GM21619 (cell line): ENCODE results near the gene PDXP.
"Not testable (repeated sequence)": the region's sequence is repeated elsewhere in the genome, so short reads cannot be mapped to it uniquely, and the experiment has no call there.

Source experiments
- ATAC-seq: cut with Tn5 transposase; IDR thresholded peaks from one replicate; pipeline ENCODE4 v1.9.1; 2021; ENCODE audit not compliant: unreplicated experiment

PDXP gene

GRCh38 chr22:37643225-37643847 lies 15.2 kb upstream of the PDXP start:
- no peak for ATAC-seq

GRCh38 chr22:37647317-37647716 lies 11.2 kb upstream of the PDXP start:
- ATAC-seq: no peak

GRCh38 chr22:37647928-37648327 lies 10.6 kb upstream of the PDXP start:
- ATAC-seq: no peak

- ATAC-seq: no peak
These were observed 7.9 kb upstream of the PDXP start for GRCh38 chr22:37650463-37651136.

GRCh38 chr22:37654563-37655251 lies 3.8 kb upstream of the PDXP start:
- no peak for ATAC-seq

GRCh38 chr22:37655252-37655563 lies 3.3 kb upstream of the PDXP start:
- no peak for ATAC-seq

GRCh38 chr22:37656583-37656982 lies 1.9 kb upstream of the PDXP start:
- not testable (repeated sequence) for ATAC-seq

GRCh38 chr22:37657590-37658132 lies 862 bp upstream of the PDXP start:
- no peak for ATAC-seq

- no peak for ATAC-seq
These were observed 758 bp downstream of the PDXP start for GRCh38 chr22:37659066-37659896.

- ATAC-seq: no peak
These were observed 1.6 kb downstream of the PDXP start for GRCh38 chr22:37659897-37660708.

- ATAC-seq: no peak
These were observed 2.2 kb downstream of the PDXP start for GRCh38 chr22:37660709-37661045.

GRCh38 chr22:37661160-37661924 lies 2.8 kb downstream of the PDXP start:
- no peak for ATAC-seq

GRCh38 chr22:37662039-37662438 lies 3.5 kb downstream of the PDXP start:
- no peak for ATAC-seq

GRCh38 chr22:37663521-37664140 lies 5.1 kb downstream of the PDXP start:
- no peak for ATAC-seq

- no peak for ATAC-seq
These were observed 6.0 kb downstream of the PDXP start for GRCh38 chr22:37664249-37665101.

GRCh38 chr22:37665487-37665886 lies 7.0 kb downstream of the PDXP start:
- ATAC-seq: no peak

GRCh38 chr22:37669586-37669985 lies 11.1 kb downstream of the PDXP start:
- no peak for ATAC-seq

- no peak for ATAC-seq
These were observed 13.8 kb downstream of the PDXP start for GRCh38 chr22:37672206-37672919.
